Fibroblast of pulmonary artery (primary cell): ENCODE results near the gene ANO2.

Experiments used
- DNase-seq: peaks from one replicate; pipeline ENCODE4 v3.0.0-alpha.2; 2010; ENCODE audit warnings: low read depth
- H3K4me3 ChIP-seq: replicated peaks from 2 replicates; pipeline ENCODE4 v1.5.1; 2011; ENCODE audit warnings: low read depth, mild to moderate bottlenecking, control low read depth, low read length, moderate library complexity
- CTCF ChIP-seq: IDR thresholded peaks from 2 replicates; pipeline ENCODE4 v1.5.1; 2011; ENCODE audit warnings: mild to moderate bottlenecking, control low read depth, low read length, inconsistent platforms; ENCODE audit errors: missing control alignments

ANO2 gene

GRCh38 chr12:5654019-5654418 lies 291.0 kb downstream of the ANO2 start:
- TF ChIP-seq CTCF, result no peak
- no peak overlapping the region for H3K4me3 ChIP-seq
- DNase-seq, result no peak

GRCh38 chr12:5650829-5651461 lies 294.1 kb downstream of the ANO2 start:
- DNase-seq, result no peak
- TF ChIP-seq CTCF, result no peak
- H3K4me3 ChIP-seq, result no peak overlapping the region

GRCh38 chr12:5650281-5650680 lies 294.8 kb downstream of the ANO2 start:
- no peak for DNase-seq
- no peak overlapping the region for H3K4me3 ChIP-seq
- TF ChIP-seq CTCF, result no peak

GRCh38 chr12:5648692-5649359 lies 296.2 kb downstream of the ANO2 start:
- H3K4me3 ChIP-seq, result no peak overlapping the region
- peak; percentile 38 for TF ChIP-seq CTCF
- peak; percentile 24 for DNase-seq

GRCh38 chr12:5643266-5643665 lies 301.8 kb downstream of the ANO2 start:
- no peak for DNase-seq
- no peak overlapping the region for H3K4me3 ChIP-seq
- no peak for TF ChIP-seq CTCF

- TF ChIP-seq CTCF, result no peak
- DNase-seq, result no peak
- no peak overlapping the region for H3K4me3 ChIP-seq
Measured at GRCh38 chr12:5637698-5638097, 307.4 kb downstream of the ANO2 start.

- TF ChIP-seq CTCF, result no peak
- DNase-seq, result no peak
- no peak overlapping the region for H3K4me3 ChIP-seq
Measured at GRCh38 chr12:5636907-5637306, 308.2 kb downstream of the ANO2 start.
